Measurements from ENCODE around the gene TRIM75. TPM values are rescaled to one million over a fixed set of nuclear protein-coding genes. Genes with fewer than 3 reads are reported as not detected.
"Not testable (repeated sequence)": the region's sequence is repeated elsewhere in the genome, so short reads cannot be mapped to it uniquely, and the experiment has no call there.

The TRIM75 gene
- total RNA-seq = not detected

- ChIA-PET POLR2A (no interaction called here), CTCF (no interaction called here)
Observed at GRCh38 chr4:165053645-165054044, at the start of gene TRIM75. Gene TRIM75 (plus strand): TSS chr4:165053866. CDS start chr4:165059148, 5,282 bp downstream.

GRCh38 chr4:165005352-165005925 is 48.2 kb upstream of the TRIM75 start:
- CTCF ChIA-PET = no interaction called here
- POLR2A ChIA-PET = no interaction called here

- ChIA-PET POLR2A (interaction anchor here (0.5 kb wide), 1 partner anchor 9 kb away, joined by 3 read pairs; no protein-coding TSS in a partner anchor), CTCF (no interaction called here)
Observed at GRCh38 chr4:165006456-165006855, 47.2 kb upstream of the TRIM75 start.

GRCh38 chr4:165006886-165007285 is 46.8 kb upstream of the TRIM75 start:
- ChIA-PET POLR2A (no interaction called here), CTCF (no interaction called here)

GRCh38 chr4:165009493-165010227 is 44.0 kb upstream of the TRIM75 start:
- POLR2A ChIA-PET = interaction anchor here (0.5 kb wide), 1 partner anchor 1459 kb away, joined by 3 read pairs; no protein-coding TSS in a partner anchor
- CTCF ChIA-PET = no interaction called here

- POLR2A ChIA-PET = no interaction called here
- CTCF ChIA-PET = no interaction called here
Observed at GRCh38 chr4:165010487-165010886, 43.2 kb upstream of the TRIM75 start.

GRCh38 chr4:165010991-165011390 is 42.7 kb upstream of the TRIM75 start:
- CTCF ChIA-PET = no interaction called here
- POLR2A ChIA-PET = no interaction called here

- ChIA-PET POLR2A (no interaction called here), CTCF (no interaction called here)
Observed at GRCh38 chr4:165011403-165011802, 42.3 kb upstream of the TRIM75 start.

GRCh38 chr4:165013691-165014090 is 40.0 kb upstream of the TRIM75 start:
- POLR2A ChIA-PET = no interaction called here
- CTCF ChIA-PET = no interaction called here

- ChIA-PET POLR2A (no interaction called here), CTCF (no interaction called here)
Observed at GRCh38 chr4:165016971-165017370, 36.7 kb upstream of the TRIM75 start.

- POLR2A ChIA-PET, CTCF ChIA-PET: not testable (repeated sequence)
Observed at GRCh38 chr4:165019995-165020394, 33.7 kb upstream of the TRIM75 start.

- CTCF ChIA-PET, POLR2A ChIA-PET: not testable (repeated sequence)
Observed at GRCh38 chr4:165025782-165026181, 27.9 kb upstream of the TRIM75 start.

- POLR2A ChIA-PET = no interaction called here
- CTCF ChIA-PET = no interaction called here
Observed at GRCh38 chr4:165027762-165028402, 25.8 kb upstream of the TRIM75 start.

GRCh38 chr4:165031436-165032211 is 22.0 kb upstream of the TRIM75 start, which contains the start of gene TRIM60:
Gene TRIM60 (plus strand): TSS chr4:165031999. CDS start chr4:165040073, 8,074 bp downstream.
- CTCF ChIA-PET = no interaction called here
- POLR2A ChIA-PET = no interaction called here

GRCh38 chr4:165048170-165048569 is 5.5 kb upstream of the TRIM75 start:
- CTCF ChIA-PET = no interaction called here
- POLR2A ChIA-PET = no interaction called here

GRCh38 chr4:165052627-165053026 is 1.0 kb upstream of the TRIM75 start:
- CTCF ChIA-PET = no interaction called here
- POLR2A ChIA-PET = no interaction called here

GRCh38 chr4:165055601-165056000 is 1.9 kb downstream of the TRIM75 start:
- CTCF ChIA-PET = no interaction called here

GRCh38 chr4:165058666-165059065 is 5.0 kb downstream of the TRIM75 start:
- ChIA-PET CTCF (no interaction called here), POLR2A (no interaction called here)

More at GRCh38 chr4:165055601-165056000, 1.9 kb downstream of the TRIM75 start:
- POLR2A ChIA-PET = interaction anchor here (0.6 kb wide), 1 partner anchor 26 kb away, joined by 3 read pairs; no protein-coding TSS in a partner anchor

GRCh38 chr4:165059386-165059785 is 5.7 kb downstream of the TRIM75 start:
- CTCF ChIA-PET = no interaction called here
- POLR2A ChIA-PET = no interaction called here

- POLR2A ChIA-PET = no interaction called here
- CTCF ChIA-PET = no interaction called here
Observed at GRCh38 chr4:165060938-165061337, 7.3 kb downstream of the TRIM75 start.

- ChIA-PET POLR2A (no interaction called here), CTCF (no interaction called here)
Observed at GRCh38 chr4:165070560-165070959, 16.9 kb downstream of the TRIM75 start.

All from activated CD8-positive, alpha-beta memory T cell treated with anti-CD3 and anti-CD28 coated beads for 36 hours (primary cell).